ENCODE data around the gene TPCN2. TPM values are rescaled to one million over a fixed set of nuclear protein-coding genes. Genes with fewer than 3 reads are reported as not detected.
A peak's percentile ranks its signal among the peaks of the same experiment; 100 is the strongest.

Gene TPCN2
- total and polyA plus RNA-seq, 2 of the 4 experiments (the other 2 are of a cell fraction) = 3.4 to 8.0 TPM

- no peak overlapping the region for H3K23ac ChIP-seq (ENCODE audit: low read depth, low read length)
- H3K14ac ChIP-seq (replicated peaks; ENCODE audit: low read depth, low read length) = no peak overlapping the region
- in situ Hi-C loops (cut with MboI; ENCODE audit: low sequenced_read_pairs) (no loop called here), intact Hi-C loops (cut with micrococcal nuclease) (no loop called here), dilution Hi-C loops (cut with HindIII; ENCODE audit: low sequenced_read_pairs, unreplicated experiment) (no loop called here)
- H3K27me3 ChIP-seq (ENCODE audit: control insufficient read depth, insufficient read depth, low read length) = no peaks in the 10 kb centered on the region
- no peak overlapping the region for H4K5ac ChIP-seq (ENCODE audit: low read depth, low read length)
- H4K20me1 ChIP-seq (ENCODE audit: insufficient read depth, low read length) = no peaks in the 10 kb centered on the region
- H3K4me2 ChIP-seq (ENCODE audit: low read depth, low read length) = no peak overlapping the region
- peaks cover 20% of the 10 kb centered on the region for H3K4me1 ChIP-seq (ENCODE audit: control insufficient read depth, insufficient read depth, low read length)
- POLR2A ChIA-PET (ENCODE audit: unreplicated experiment) = no interaction called here
- no peak overlapping the region for H3K4me3 ChIP-seq (ENCODE audit: insufficient read depth, low read depth, low read length)
- H3K4ac ChIP-seq (ENCODE audit: low read depth, low read length) = no peak overlapping the region
- H3K9ac ChIP-seq (ENCODE audit: low read depth, low read length) = no peak overlapping the region
- DNase-seq (no peak), ATAC-seq (ENCODE audit: low read depth) (no peak)
- no peaks in the 10 kb centered on the region for H3K36me3 ChIP-seq (ENCODE audit: control insufficient read depth, insufficient read depth, low read length)
- no peak overlapping the region for H2AFZ ChIP-seq (replicated peaks; ENCODE audit: low read length, poor library complexity)
- peak overlapping the region; percentile 43 for H2AK9ac ChIP-seq (replicated peaks; ENCODE audit: low read depth, low read length, poor library complexity)
- peaks cover 3% of the 10 kb centered on the region for H3K9me1 ChIP-seq (ENCODE audit: insufficient read depth, low read length)
- BruUV-seq (replicated peaks) = no TSS peak
- no peak overlapping the region for H3K27ac ChIP-seq (ENCODE audit: insufficient read depth, low read length)
- H3K79me1 ChIP-seq (ENCODE audit: low read depth in 1 of 2, low read length in 2 of 2) = no peaks in the 10 kb centered on the region
- H2BK15ac ChIP-seq (ENCODE audit: low read depth, low read length) = no peak overlapping the region
- no peak overlapping the region for H3K18ac ChIP-seq (ENCODE audit: low read depth, low read length)
- TF ChIP-seq CHD1 (IDR thresholded peaks at IDR 0.05; ENCODE audit: low read depth, low read length) = no peak
- H3K9me3 ChIP-seq (ENCODE audit: control insufficient read depth, insufficient read depth, low read length) = no peaks in the 10 kb centered on the region
- CTCF ChIA-PET = no interaction called here
- no peak overlapping the region for H2BK5ac ChIP-seq (ENCODE audit: low read depth, low read length, poor library complexity, severe bottlenecking)
- no peak overlapping the region for H4K8ac ChIP-seq (ENCODE audit: low read depth in 2 of 2, low read length in 2 of 2)
- no peak overlapping the region for H2BK120ac ChIP-seq (ENCODE audit: low read depth, low read length)
- no peak overlapping the region for H3K56ac ChIP-seq (ENCODE audit: extremely low read depth, insufficient read depth, low read length)
- WGBS, 2 experiments (ENCODE audit: extremely low coverage in 2 of 2, insufficient read length in 1 of 2) = 94% methylated on average over 2 of the region's 10 CpGs; no CpG with 5 or more reads in 1 of the 2 experiments
- no peak overlapping the region for H2AK5ac ChIP-seq (ENCODE audit: low read depth, low read length)
- no peak overlapping the region for H2BK20ac ChIP-seq (ENCODE audit: low read depth, low read length)
- no peak overlapping the region for H4K91ac ChIP-seq (ENCODE audit: insufficient read depth, low read depth, low read length)
These were observed 106.2 kb downstream of the TPCN2 start for GRCh38 chr11:69154938-69155301.

Data from IMR-90 (cell line).